ENCODE results near the gene NMB.

Gene NMB

GRCh38 chr15:84609818-84610525 lies 48.0 kb downstream of the NMB start:
- DNase-seq: no peak

- no peak for DNase-seq
Measured at GRCh38 chr15:84608707-84609284, 49.2 kb downstream of the NMB start.

GRCh38 chr15:84606653-84607120 lies 51.3 kb downstream of the NMB start:
- no peak for DNase-seq

- DNase-seq: no peak
Measured at GRCh38 chr15:84605554-84605882, 52.5 kb downstream of the NMB start.
